Measurements from ENCODE around the gene C2CD3.

The C2CD3 gene

DNA sequence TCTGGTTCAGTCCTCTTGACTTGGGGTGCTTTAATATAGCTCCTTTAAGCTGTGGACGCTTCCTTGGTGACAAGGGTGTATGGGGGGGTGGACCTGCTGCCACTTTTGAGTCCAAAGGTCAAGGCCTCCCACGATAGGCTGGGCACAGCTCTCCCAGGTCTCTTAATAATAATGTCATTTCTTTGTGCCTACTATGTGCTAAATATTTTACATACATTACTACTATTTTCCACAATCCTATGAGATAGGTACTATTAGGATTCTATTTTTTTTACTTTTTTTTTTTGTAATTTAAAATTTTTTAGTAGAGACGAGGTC lies 161.6 kb downstream of the C2CD3 start:
- TF ChIP-seq CTCF (IDR thresholded peaks at IDR 0.05; ENCODE audit: low read depth, low read length, missing control alignments), result no peak
- no peak for DNase-seq (ENCODE audit: low read depth)
- no peak overlapping the region for H3K4me3 ChIP-seq (ENCODE audit: low read depth, low read length)

GRCh38 chr11:74008373-74009229 lies 162.2 kb downstream of the C2CD3 start, which contains the start of gene UCP3:
Gene UCP3, minus strand, starts transcription at chr11:74009085. Its CDS starts 2,043 bp downstream, at chr11:74007042.
- no peak for DNase-seq (ENCODE audit: low read depth)
- no peak within 1 kb of the TSS for H3K4me3 ChIP-seq (ENCODE audit: low read depth, low read length)
- TF ChIP-seq CTCF (IDR thresholded peaks at IDR 0.05; ENCODE audit: low read depth, low read length, missing control alignments), result no peak

GRCh38 chr11:74007691-74008372 lies 163.0 kb downstream of the C2CD3 start:
- H3K4me3 ChIP-seq (ENCODE audit: low read depth, low read length), result no peak overlapping the region
- DNase-seq (ENCODE audit: low read depth), result no peak

DNA sequence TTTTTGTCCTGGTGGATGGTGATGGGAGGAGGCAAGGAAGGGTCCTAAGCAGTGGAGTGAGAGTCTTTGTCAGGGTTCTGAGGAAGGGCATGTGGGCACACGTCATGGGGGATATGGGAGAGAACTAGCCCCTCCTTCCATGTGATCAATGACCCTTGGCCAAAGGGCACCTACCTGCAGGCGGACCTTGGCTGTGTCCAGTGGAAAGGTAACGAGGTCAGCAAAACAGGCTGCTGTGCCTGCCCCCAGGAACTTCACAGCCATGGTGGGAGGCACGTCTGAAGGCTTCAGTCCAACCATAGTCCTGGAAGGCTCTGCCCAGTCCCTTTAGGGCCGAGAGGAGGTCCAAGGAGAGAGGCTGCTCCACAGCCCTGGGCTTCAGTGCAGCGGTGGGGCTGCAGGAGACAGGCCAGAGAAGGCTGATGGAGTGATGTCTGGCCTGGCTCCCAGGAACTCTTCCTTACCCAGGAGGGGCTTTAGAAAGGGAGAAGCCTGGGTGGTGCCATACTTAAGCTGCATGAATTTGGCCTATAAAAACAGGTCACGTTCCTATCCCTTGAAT lies 164.0 kb downstream of the C2CD3 start:
- no peak for DNase-seq (ENCODE audit: low read depth)

More at GRCh38 chr11:74007691-74008372, 163.0 kb downstream of the C2CD3 start:
- no peak for TF ChIP-seq CTCF (IDR thresholded peaks at IDR 0.05; ENCODE audit: low read depth, low read length, missing control alignments)

DNA sequence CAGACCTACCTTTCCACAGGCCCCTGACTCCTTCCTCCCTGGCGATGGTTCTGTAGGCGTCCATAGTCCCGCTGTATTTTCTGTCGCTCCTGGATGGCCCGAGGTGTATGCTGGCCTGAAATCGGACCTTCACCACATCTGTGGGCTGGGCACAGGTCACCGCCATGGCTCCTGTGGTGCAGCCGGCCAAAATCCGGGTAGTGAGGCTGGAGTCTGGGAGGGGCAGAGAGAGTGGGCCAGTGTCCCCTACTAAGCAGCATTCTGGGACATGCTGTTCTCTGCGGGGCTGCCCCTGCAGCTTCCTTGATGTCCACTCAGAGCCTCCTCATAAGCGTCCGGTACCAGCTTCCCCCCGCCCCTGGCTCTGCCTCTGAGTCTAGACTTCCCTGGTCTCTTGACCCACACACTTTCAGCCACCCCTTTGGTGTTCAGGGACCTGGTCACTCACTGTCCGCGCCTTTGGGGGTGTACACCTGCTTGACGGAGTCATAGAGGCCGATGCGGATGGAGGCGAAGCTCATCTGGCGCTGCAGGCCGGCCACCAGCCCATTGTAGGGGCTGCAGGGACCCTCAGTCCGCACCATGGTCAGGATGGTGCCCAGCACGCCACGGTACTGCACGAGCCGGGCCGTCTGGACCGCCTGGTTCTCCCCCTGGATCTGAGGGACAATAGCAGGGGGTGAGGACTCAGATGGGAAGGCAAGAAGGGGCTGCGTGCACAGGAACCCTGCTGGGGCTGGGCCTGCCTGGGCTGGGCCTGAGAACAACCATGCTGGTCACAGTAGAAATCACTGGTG lies 164.9 kb downstream of the C2CD3 start:
- H3K4me3 ChIP-seq (ENCODE audit: low read depth, low read length), result no peak overlapping the region
- TF ChIP-seq CTCF (IDR thresholded peaks at IDR 0.05; ENCODE audit: low read depth, low read length, missing control alignments), result no peak
- no peak for DNase-seq (ENCODE audit: low read depth)

More for the DNA sequence above, 164.0 kb downstream of the C2CD3 start:
- no peak overlapping the region for H3K4me3 ChIP-seq (ENCODE audit: low read depth, low read length)
- TF ChIP-seq CTCF (IDR thresholded peaks at IDR 0.05; ENCODE audit: low read depth, low read length, missing control alignments), result no peak

DNA sequence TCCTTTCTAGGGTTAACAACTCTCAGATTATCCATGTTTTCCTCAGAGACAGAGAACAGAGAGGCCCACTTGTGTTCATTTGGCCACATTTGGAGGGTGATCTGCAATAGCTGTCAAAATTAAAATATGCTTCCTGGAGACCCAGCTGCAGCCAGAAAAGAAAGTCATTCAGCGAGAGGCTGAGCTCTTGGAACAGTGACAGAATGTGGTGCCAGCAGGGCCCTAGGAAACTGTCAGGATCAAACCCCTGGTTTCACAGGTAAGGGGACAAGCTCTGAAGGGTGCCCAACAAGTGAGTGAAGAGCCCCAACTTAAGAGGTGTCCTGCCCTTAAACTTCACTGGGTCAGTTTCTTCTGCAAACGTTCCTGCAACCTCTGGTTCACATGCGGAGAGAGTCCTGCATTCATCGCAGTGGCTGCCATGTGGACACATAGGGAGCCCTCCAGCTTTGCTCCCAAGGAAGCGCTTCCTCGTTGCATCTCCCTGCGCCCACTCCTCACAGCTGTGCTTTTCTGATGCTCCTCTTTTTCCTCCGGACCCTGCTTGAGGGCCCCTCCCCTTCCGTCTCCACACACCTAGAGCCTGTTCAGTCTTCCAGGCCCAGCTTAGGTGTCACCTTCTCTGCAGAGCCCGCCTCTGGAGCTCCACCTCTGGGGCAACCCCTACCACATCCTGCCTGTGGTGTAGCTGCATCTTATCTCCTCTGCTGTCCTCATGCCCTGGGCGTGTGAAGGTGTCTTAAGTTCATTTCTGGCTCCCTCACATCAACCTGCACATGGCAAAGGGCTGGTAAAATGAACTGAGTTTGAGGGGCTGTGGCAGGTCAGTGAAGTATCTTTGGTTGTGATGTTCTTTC lies 165.8 kb downstream of the C2CD3 start:
- no peak for TF ChIP-seq CTCF (IDR thresholded peaks at IDR 0.05; ENCODE audit: low read depth, low read length, missing control alignments)
- no peak overlapping the region for H3K4me3 ChIP-seq (ENCODE audit: low read depth, low read length)
- DNase-seq (ENCODE audit: low read depth), result no peak
